Trophoblast cell (in vitro differentiated cells and primary cell): ENCODE data around the gene UCN2.
A peak's percentile ranks its signal among the peaks of the same experiment; 100 is the strongest.

ENCODE experiments used
- DNase-seq, 2 donors: peaks; one replicate each; pipeline ENCODE4 v3.0.0-alpha.2; 2016
- H2AFZ ChIP-seq: 2 replicates; pipeline ENCODE4 v1.6.1; 2013; ENCODE audit warnings: low read length, moderate library complexity, mild to moderate bottlenecking; ENCODE audit not compliant: insufficient read depth, poor library complexity
- H2AK5ac ChIP-seq: 2 replicates; pipeline ENCODE4 v1.6.1; 2013; ENCODE audit warnings: mild to moderate bottlenecking, low read length
- H2BK120ac ChIP-seq: 2 replicates; pipeline ENCODE4 v1.6.1; 2013; ENCODE audit warnings: low read length, mild to moderate bottlenecking, moderate library complexity; ENCODE audit not compliant: insufficient read depth, poor library complexity
- H2BK12ac ChIP-seq: 2 replicates; pipeline ENCODE4 v1.6.1; 2013; ENCODE audit warnings: mild to moderate bottlenecking, low read length, moderate library complexity
- H2BK5ac ChIP-seq: 2 replicates; pipeline ENCODE4 v1.6.1; 2013; ENCODE audit warnings: low read length, low read depth, moderate library complexity, mild to moderate bottlenecking; ENCODE audit not compliant: poor library complexity
- H3K14ac ChIP-seq: 2 replicates; pipeline ENCODE4 v1.6.1; 2013; ENCODE audit warnings: mild to moderate bottlenecking, low read length
- H3K18ac ChIP-seq: 2 replicates; pipeline ENCODE4 v1.6.1; 2013; ENCODE audit warnings: mild to moderate bottlenecking, low read length
- H3K23ac ChIP-seq: 2 replicates; pipeline ENCODE4 v1.6.1; 2013; ENCODE audit warnings: low read length
- H3K27ac ChIP-seq: 2 replicates; pipeline ENCODE4 v1.5.1; 2013; ENCODE audit warnings: low read depth, mild to moderate bottlenecking, inconsistent platforms, low read length, moderate library complexity
- H3K27me3 ChIP-seq: 2 replicates; pipeline ENCODE4 v1.6.1; 2013; ENCODE audit warnings: inconsistent platforms, mild to moderate bottlenecking, low read length, moderate library complexity; ENCODE audit not compliant: insufficient read depth
- H3K36me3 ChIP-seq, 2 experiments: 1 replicate in 1 of 2; 2 replicates in 1 of 2; pipeline ENCODE4 v1.6.1; 2013; ENCODE audit warnings: low read length in 2 of 2, mild to moderate bottlenecking in 2 of 2, moderate library complexity in 1 of 2; ENCODE audit not compliant: insufficient read depth in 2 of 2, control insufficient read depth in 1 of 2
- H3K4ac ChIP-seq: 2 replicates; pipeline ENCODE4 v1.6.1; 2013; ENCODE audit warnings: low read depth, mild to moderate bottlenecking, low read length, moderate library complexity
- H3K4me1 ChIP-seq, 2 experiments: 1 replicate in 1 of 2; 2 replicates in 1 of 2; pipeline ENCODE4 v1.6.1; 2013; ENCODE audit warnings: low read length in 2 of 2, mild to moderate bottlenecking in 2 of 2, moderate library complexity in 1 of 2; ENCODE audit not compliant: insufficient read depth in 2 of 2, control insufficient read depth in 1 of 2
- H3K4me2 ChIP-seq: 2 replicates; pipeline ENCODE4 v1.6.1; 2013; ENCODE audit warnings: inconsistent platforms, mild to moderate bottlenecking, low read length, moderate library complexity
- H3K4me3 ChIP-seq: 2 replicates; pipeline ENCODE4 v1.5.1; 2013; ENCODE audit warnings: mild to moderate bottlenecking, low read depth, low read length, inconsistent platforms
- H3K79me1 ChIP-seq: one replicate; pipeline ENCODE4 v1.6.1; 2013; ENCODE audit warnings: low read length
- H3K79me2 ChIP-seq: 2 replicates; pipeline ENCODE4 v1.6.1; 2013; ENCODE audit warnings: low read length, mild to moderate bottlenecking; ENCODE audit not compliant: control insufficient read depth, insufficient read depth, poor library complexity
- H3K9ac ChIP-seq: 2 replicates; pipeline ENCODE4 v1.6.1; 2013; ENCODE audit warnings: mild to moderate bottlenecking, low read length
- H3K9me3 ChIP-seq: 2 replicates; pipeline ENCODE4 v1.6.1; 2013; ENCODE audit warnings: low read depth, mild to moderate bottlenecking, control low read depth, inconsistent platforms, low read length; ENCODE audit not compliant: insufficient read depth
- H4K12ac ChIP-seq: 2 replicates; pipeline ENCODE4 v1.6.1; 2013; ENCODE audit warnings: low read depth, mild to moderate bottlenecking, low read length, moderate library complexity
- H4K8ac ChIP-seq: 2 replicates; pipeline ENCODE4 v1.6.1; 2013; ENCODE audit warnings: low read depth, mild to moderate bottlenecking, low read length, moderate library complexity
- H4K91ac ChIP-seq: one replicate; pipeline ENCODE4 v1.6.1; 2013; ENCODE audit warnings: low read depth, mild to moderate bottlenecking, low read length, moderate library complexity
- WGBS: extraction: QIAGEN DNeasy Blood & Tissue Kit; methylation state at CpG from one replicate; pipeline ENCODE4 v1.1.7; 2013; ENCODE audit warnings: missing lambda C conversion rate; ENCODE audit not compliant: insufficient read length, insufficient coverage; ENCODE audit errors: extremely low coverage; 5-methylcytosine and 5-hydroxymethylcytosine counted together

The UCN2 gene

GRCh38 chr3:48592519-48593087 is 29.0 kb upstream of the UCN2 start:
- Histone ChIP-seq H4K91ac (no peak overlapping the region), H2AFZ (no peak overlapping the region), H3K4me1 (peaks cover 34 to 35% of the 10 kb centered on the region in 2 experiments), H3K4me2 (no peak overlapping the region), H3K27ac (no peak overlapping the region), H4K12ac (no peak overlapping the region), H3K23ac (no peak overlapping the region), H3K79me1 (peaks cover 28% of the 10 kb centered on the region), H4K8ac (no peak overlapping the region), H2AK5ac (no peak overlapping the region), H3K9me3 (peaks cover 4% of the 10 kb centered on the region), H3K9ac (no peak overlapping the region), H3K79me2 (peaks cover 9% of the 10 kb centered on the region), H2BK120ac (no peak overlapping the region), H2BK5ac (no peak overlapping the region), H3K14ac (no peak overlapping the region), H3K4ac (no peak overlapping the region), H3K18ac (no peak overlapping the region), H2BK12ac (no peak overlapping the region), H3K4me3 (peak overlapping the region; percentile 5), H3K27me3 (no peaks in the 10 kb centered on the region), H3K36me3 (peaks cover 33 to 42% of the 10 kb centered on the region in 2 experiments)
- DNase-seq: no peak
- WGBS: no CpG with 5 or more reads among the region's 21 CpGs

- WGBS: no CpG with 5 or more reads among the region's 22 CpGs
These were observed 28.4 kb upstream of the UCN2 start for GRCh38 chr3:48591886-48592518.

GRCh38 chr3:48591436-48591835 is 27.9 kb upstream of the UCN2 start:
- no peak overlapping the region for H4K8ac ChIP-seq
- no peak overlapping the region for H3K4me2 ChIP-seq
- DNase-seq: no peak
- H4K91ac ChIP-seq: no peak overlapping the region
- no peak overlapping the region for H3K23ac ChIP-seq
- peaks cover under 1% of the 10 kb centered on the region for H3K79me2 ChIP-seq
- no peak overlapping the region for H3K14ac ChIP-seq
- H2BK120ac ChIP-seq: no peak overlapping the region
- H4K12ac ChIP-seq: no peak overlapping the region
- H3K36me3 ChIP-seq: peaks cover 34 to 44% of the 10 kb centered on the region in 2 experiments
- H3K27ac ChIP-seq: no peak overlapping the region
- no peak overlapping the region for H2AK5ac ChIP-seq
- no peak overlapping the region for H3K4me3 ChIP-seq
- H3K9me3 ChIP-seq: peaks cover 4% of the 10 kb centered on the region
- no peak overlapping the region for H3K18ac ChIP-seq
- no peaks in the 10 kb centered on the region for H3K27me3 ChIP-seq
- no CpG with 5 or more reads among the region's 14 CpGs for WGBS
- H3K79me1 ChIP-seq: peaks cover 17% of the 10 kb centered on the region
- no peak overlapping the region for H2AFZ ChIP-seq
- no peak overlapping the region for H2BK5ac ChIP-seq
- H2BK12ac ChIP-seq: no peak overlapping the region
- H3K9ac ChIP-seq: no peak overlapping the region
- peaks cover 22 to 23% of the 10 kb centered on the region in 2 experiments for H3K4me1 ChIP-seq
- no peak overlapping the region for H3K4ac ChIP-seq

More at GRCh38 chr3:48591886-48592518, 28.4 kb upstream of the UCN2 start:
- Histone ChIP-seq H3K4me3 (no peak overlapping the region), H4K91ac (no peak overlapping the region), H2BK5ac (no peak overlapping the region), H4K12ac (no peak overlapping the region), H3K4me2 (no peak overlapping the region), H2BK120ac (no peak overlapping the region), H3K9ac (no peak overlapping the region), H3K79me1 (peaks cover 22% of the 10 kb centered on the region), H3K27me3 (no peaks in the 10 kb centered on the region), H3K79me2 (peaks cover 5% of the 10 kb centered on the region), H3K4me1 (peaks cover 28 to 29% of the 10 kb centered on the region in 2 experiments), H3K27ac (no peak overlapping the region), H3K14ac (no peak overlapping the region), H3K23ac (no peak overlapping the region), H3K9me3 (peaks cover 4% of the 10 kb centered on the region), H4K8ac (no peak overlapping the region), H3K18ac (no peak overlapping the region), H3K36me3 (peaks cover 33 to 42% of the 10 kb centered on the region in 2 experiments), H3K4ac (no peak overlapping the region), H2AK5ac (no peak overlapping the region), H2BK12ac (no peak overlapping the region), H2AFZ (no peak overlapping the region)
- peak in 1 of 2 donors; percentile 2 for DNase-seq

- Histone ChIP-seq H3K4me1 (peaks cover 0 to 3% of the 10 kb centered on the region in 2 experiments), H3K9me3 (peaks cover 4% of the 10 kb centered on the region), H3K14ac (no peak overlapping the region), H2AFZ (no peak overlapping the region), H3K4me2 (no peak overlapping the region), H3K36me3 (peaks cover 63 to 73% of the 10 kb centered on the region in 2 experiments), H3K9ac (no peak overlapping the region), H4K8ac (no peak overlapping the region), H4K12ac (no peak overlapping the region), H2BK120ac (no peak overlapping the region), H3K18ac (no peak overlapping the region), H2BK12ac (no peak overlapping the region), H2AK5ac (no peak overlapping the region), H3K79me2 (no peaks in the 10 kb centered on the region), H3K4me3 (no peak overlapping the region), H4K91ac (no peak overlapping the region), H3K79me1 (no peaks in the 10 kb centered on the region), H3K27ac (no peak overlapping the region), H3K23ac (no peak overlapping the region), H3K27me3 (no peaks in the 10 kb centered on the region), H3K4ac (no peak overlapping the region), H2BK5ac (no peak overlapping the region)
- no CpG with 5 or more reads among the region's 15 CpGs for WGBS
- DNase-seq: no peak
These were observed 24.6 kb upstream of the UCN2 start for GRCh38 chr3:48588230-48588629.
